ENCODE results near the gene SEMA7A.

- no peak for TF ChIP-seq CTCF (IDR thresholded peaks at IDR 0.05)
- no peak for TF ChIP-seq EP300 (IDR thresholded peaks at IDR 0.05)
Observed at GRCh38 chr15:74464216-74464615, 30.5 kb upstream of the SEMA7A start.
